T-helper 1 cell treated with Interleukin-12 subunit alpha and Interleukin-12 subunit beta and Interleukin-4 antibody, amounts not matched to agents 30 ng/mL and 1 ng/mL, for 36 hours (primary cell): Measurements from ENCODE around the gene FLNA. TPM values are rescaled to one million over a fixed set of nuclear protein-coding genes. Genes with fewer than 3 reads are reported as not detected.
"Not testable (repeated sequence)": the region's sequence is repeated elsewhere in the genome, so short reads cannot be mapped to it uniquely, and the experiment has no call there.

ENCODE experiments used
- intact Hi-C: fragments of 100-400 bp; cut with micrococcal nuclease; formaldehyde crosslinking; loops from one replicate; pipeline ENCODE4 v1.15.1; 2024
- total RNA-seq: library from RNA; stranded (reverse); gene quantifications from 2 replicates; pipeline ENCODE4 v1.2.3, GENCODE V29; 2022

FLNA gene
- total RNA-seq, 1 donor from 2014 or later, result 1,525 TPM

GRCh38 chrX:154343620-154344019, 30.8 kb downstream of the FLNA start:
- intact Hi-C loops, result not testable (repeated sequence)

- intact Hi-C loops, result not testable (repeated sequence)
Measured at GRCh38 chrX:154343063-154343462, 31.4 kb downstream of the FLNA start.

- intact Hi-C loops, result not testable (repeated sequence)
Measured at GRCh38 chrX:154341399-154342298, 32.8 kb downstream of the FLNA start.

- intact Hi-C loops, result no loop called here
Measured at GRCh38 chrX:154334496-154334895, 39.9 kb downstream of the FLNA start.

GRCh38 chrX:154333837-154334271, 40.6 kb downstream of the FLNA start:
- intact Hi-C loops, result no loop called here

GRCh38 chrX:154333116-154333515, 41.3 kb downstream of the FLNA start:
- intact Hi-C loops, result no loop called here

GRCh38 chrX:154332561-154332960, 41.9 kb downstream of the FLNA start:
- intact Hi-C loops, result no loop called here

- intact Hi-C loops, result no loop called here
Measured at GRCh38 chrX:154329294-154329693, 45.1 kb downstream of the FLNA start.

- intact Hi-C loops, result no loop called here
Measured at GRCh38 chrX:154328646-154329045, 45.8 kb downstream of the FLNA start.

- intact Hi-C loops, result loop anchor here (1.0 kb wide), 1 partner anchor 19 kb away; no protein-coding TSS in a partner anchor
Measured at GRCh38 chrX:154327038-154327820, 47.2 kb downstream of the FLNA start.

- intact Hi-C loops, result no loop called here
Measured at GRCh38 chrX:154325541-154325940, 48.9 kb downstream of the FLNA start.

GRCh38 chrX:154323537-154323936, 50.9 kb downstream of the FLNA start:
- intact Hi-C loops, result no loop called here

GRCh38 chrX:154322890-154323289, 51.5 kb downstream of the FLNA start:
- intact Hi-C loops, result no loop called here

GRCh38 chrX:154321594-154321993, 52.8 kb downstream of the FLNA start:
- intact Hi-C loops, result no loop called here

- intact Hi-C loops, result no loop called here
Measured at GRCh38 chrX:154321152-154321551, 53.3 kb downstream of the FLNA start.

GRCh38 chrX:154320406-154320805, 54.0 kb downstream of the FLNA start:
- intact Hi-C loops, result no loop called here

GRCh38 chrX:154317391-154317995, 56.9 kb downstream of the FLNA start:
- intact Hi-C loops, result no loop called here

GRCh38 chrX:154315416-154315815, 59.0 kb downstream of the FLNA start:
- intact Hi-C loops, result no loop called here

- intact Hi-C loops, result no loop called here
Measured at GRCh38 chrX:154313147-154313546, 61.3 kb downstream of the FLNA start.

GRCh38 chrX:154312116-154312515, 62.3 kb downstream of the FLNA start:
- intact Hi-C loops, result no loop called here

GRCh38 chrX:154310616-154311536, 63.6 kb downstream of the FLNA start:
- intact Hi-C loops, result no loop called here
